GM12892 (cell line): ENCODE measurements around the gene MROH2B. TPM values are rescaled to one million over a fixed set of nuclear protein-coding genes. Genes with fewer than 3 reads are reported as not detected.

Experiments used
- DNase-seq: peaks from one replicate; pipeline ENCODE4 v3.0.0; 2011; ENCODE audit not compliant: insufficient read length
- FAIRE-seq: peaks from 2 replicates; lab custom pipeline; 2011; peaks lifted over from hg19 to GRCh38; lab: Jason Lieb, UNC
- POLR2A ChIP-seq: IDR thresholded peaks from 2 replicates; pipeline ENCODE4 v1.6.1; 2011; ENCODE audit warnings: low read depth, low read length, control low read depth
- POLR2AphosphoS5 ChIP-seq: IDR thresholded peaks from 2 replicates; pipeline ENCODE4 v1.6.1; 2011; ENCODE audit warnings: low read depth, low read length, control low read depth
- TAF1 ChIP-seq: IDR thresholded peaks from 2 replicates; pipeline ENCODE4 v1.6.1; 2011; ENCODE audit warnings: low read depth, mild to moderate bottlenecking, control low read depth, low read length, borderline replicate concordance
- polyA plus RNA-seq: library from polyadenylated mRNA; unstranded; fragments of >200 nt; gene quantifications from one replicate; pipeline ENCODE4 v1.2.1, GENCODE V29; 2012; ENCODE audit warnings: missing spikeins, inconsistent platforms; ENCODE audit not compliant: missing spikeins

Gene MROH2B
- not detected for polyA plus RNA-seq

GRCh38 chr5:41071242-41071641 is at the start of gene MROH2B:
MROH2B (minus strand) TSS chr5:41071342; CDS start chr5:41070852, 490 bp downstream.
- FAIRE-seq (no peak), DNase-seq (no peak)
- TF ChIP-seq TAF1 (no peak), POLR2A (no peak), POLR2AphosphoS5 (no peak)

- TF ChIP-seq POLR2A, result no peak
- no peak for TF ChIP-seq TAF1
- TF ChIP-seq POLR2AphosphoS5, result no peak
- FAIRE-seq, result no peak
- DNase-seq, result no peak
Measured at GRCh38 chr5:41120600-41120999, 49.5 kb upstream of the MROH2B start.

- FAIRE-seq, result no peak
- no peak for TF ChIP-seq POLR2AphosphoS5
- no peak for DNase-seq
Measured at GRCh38 chr5:41118177-41118576, 47.0 kb upstream of the MROH2B start.

- FAIRE-seq (no peak), DNase-seq (no peak)
- TF ChIP-seq TAF1 (no peak), POLR2A (no peak), POLR2AphosphoS5 (no peak)
Measured at GRCh38 chr5:41115281-41115680, 44.1 kb upstream of the MROH2B start.

GRCh38 chr5:41112486-41113455 is 41.6 kb upstream of the MROH2B start:
- TF ChIP-seq TAF1, result no peak
- no peak for TF ChIP-seq POLR2AphosphoS5
- no peak for TF ChIP-seq POLR2A
- DNase-seq (no peak), FAIRE-seq (no peak)

GRCh38 chr5:41109186-41109585 is 38.0 kb upstream of the MROH2B start:
- TF ChIP-seq TAF1 (no peak), POLR2A (no peak), POLR2AphosphoS5 (no peak)
- DNase-seq (no peak), FAIRE-seq (no peak)

GRCh38 chr5:41102341-41102740 is 31.2 kb upstream of the MROH2B start:
- TF ChIP-seq TAF1, result no peak
- TF ChIP-seq POLR2AphosphoS5, result no peak
- no peak for TF ChIP-seq POLR2A
- DNase-seq (no peak), FAIRE-seq (no peak)

GRCh38 chr5:41097642-41098041 is 26.5 kb upstream of the MROH2B start:
- no peak for FAIRE-seq

GRCh38 chr5:41095324-41096101 is 24.4 kb upstream of the MROH2B start:
- DNase-seq, result no peak
- no peak for FAIRE-seq
- no peak for TF ChIP-seq POLR2AphosphoS5
- no peak for TF ChIP-seq TAF1
- TF ChIP-seq POLR2A, result no peak

More at GRCh38 chr5:41097642-41098041, 26.5 kb upstream of the MROH2B start:
- no peak for DNase-seq
- TF ChIP-seq POLR2A (no peak), POLR2AphosphoS5 (no peak), TAF1 (no peak)

GRCh38 chr5:41094871-41095270 is 23.7 kb upstream of the MROH2B start:
- TF ChIP-seq POLR2AphosphoS5, result no peak
- TF ChIP-seq POLR2A, result no peak
- no peak for TF ChIP-seq TAF1
- no peak for DNase-seq
- no peak for FAIRE-seq

- TF ChIP-seq TAF1, result no peak
- TF ChIP-seq POLR2AphosphoS5, result no peak
- no peak for TF ChIP-seq POLR2A
- DNase-seq, result no peak
- no peak for FAIRE-seq
Measured at GRCh38 chr5:41093803-41094202, 22.7 kb upstream of the MROH2B start.
